GM12892 (cell line): ENCODE data around the gene FAM43A.

Experiments
- DNase-seq: peaks from one replicate; pipeline ENCODE4 v3.0.0; 2011; ENCODE audit not compliant: insufficient read length
- FAIRE-seq: peaks from 2 replicates; lab custom pipeline; 2011; peaks lifted over from hg19 to GRCh38; lab: Jason Lieb, UNC
- POLR2A ChIP-seq: IDR thresholded peaks from 2 replicates; pipeline ENCODE4 v1.6.1; 2011; ENCODE audit warnings: low read depth, low read length, control low read depth
- POLR2AphosphoS5 ChIP-seq: IDR thresholded peaks from 2 replicates; pipeline ENCODE4 v1.6.1; 2011; ENCODE audit warnings: low read depth, low read length, control low read depth
- TAF1 ChIP-seq: IDR thresholded peaks from 2 replicates; pipeline ENCODE4 v1.6.1; 2011; ENCODE audit warnings: low read depth, mild to moderate bottlenecking, control low read depth, low read length, borderline replicate concordance

FAM43A gene

DNA sequence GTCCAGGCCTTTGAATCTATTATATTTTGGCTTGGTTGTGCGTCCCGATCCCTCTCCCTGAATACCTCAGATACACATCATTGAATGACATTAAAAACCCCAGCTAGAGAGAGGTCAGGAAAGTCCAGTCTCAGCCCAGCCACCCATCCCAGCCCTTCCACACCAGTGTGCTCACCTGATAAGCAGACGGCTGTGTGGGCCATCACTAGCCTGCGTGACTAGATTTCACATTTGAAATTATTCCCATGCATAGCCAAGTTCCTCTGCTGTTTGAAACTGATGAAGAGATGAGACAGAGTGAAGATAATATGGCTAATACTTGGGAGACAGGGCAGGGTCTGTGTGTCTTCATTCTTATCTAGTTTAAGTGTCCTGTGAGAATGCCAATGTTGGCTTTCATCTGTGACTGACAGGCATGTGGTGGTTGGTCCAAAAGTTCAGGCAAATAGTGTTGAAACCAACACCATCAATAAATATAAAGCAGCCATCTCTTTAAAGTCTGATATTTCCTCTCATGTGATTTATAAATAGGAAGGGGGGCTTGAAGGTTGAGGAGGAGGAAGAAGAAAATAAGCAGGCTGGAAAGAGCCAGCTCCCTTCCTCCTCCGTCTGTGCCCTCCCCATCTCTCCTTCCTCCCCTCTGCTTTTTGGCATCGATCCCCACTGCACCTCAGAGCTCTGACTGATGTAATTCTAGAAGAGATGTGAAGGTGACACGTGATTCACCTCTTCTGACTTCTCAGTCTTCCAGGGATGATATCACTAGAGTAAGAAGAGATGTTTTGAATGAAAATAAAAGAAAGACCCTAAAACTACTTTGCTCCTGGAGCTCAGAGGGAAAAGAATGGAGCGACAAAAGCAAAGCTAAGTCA, 5.1 kb downstream of the FAM43A start:
- FAIRE-seq (no peak), DNase-seq (no peak)
- TF ChIP-seq POLR2A = no peak
- no peak for TF ChIP-seq POLR2AphosphoS5
- no peak for TF ChIP-seq TAF1

DNA sequence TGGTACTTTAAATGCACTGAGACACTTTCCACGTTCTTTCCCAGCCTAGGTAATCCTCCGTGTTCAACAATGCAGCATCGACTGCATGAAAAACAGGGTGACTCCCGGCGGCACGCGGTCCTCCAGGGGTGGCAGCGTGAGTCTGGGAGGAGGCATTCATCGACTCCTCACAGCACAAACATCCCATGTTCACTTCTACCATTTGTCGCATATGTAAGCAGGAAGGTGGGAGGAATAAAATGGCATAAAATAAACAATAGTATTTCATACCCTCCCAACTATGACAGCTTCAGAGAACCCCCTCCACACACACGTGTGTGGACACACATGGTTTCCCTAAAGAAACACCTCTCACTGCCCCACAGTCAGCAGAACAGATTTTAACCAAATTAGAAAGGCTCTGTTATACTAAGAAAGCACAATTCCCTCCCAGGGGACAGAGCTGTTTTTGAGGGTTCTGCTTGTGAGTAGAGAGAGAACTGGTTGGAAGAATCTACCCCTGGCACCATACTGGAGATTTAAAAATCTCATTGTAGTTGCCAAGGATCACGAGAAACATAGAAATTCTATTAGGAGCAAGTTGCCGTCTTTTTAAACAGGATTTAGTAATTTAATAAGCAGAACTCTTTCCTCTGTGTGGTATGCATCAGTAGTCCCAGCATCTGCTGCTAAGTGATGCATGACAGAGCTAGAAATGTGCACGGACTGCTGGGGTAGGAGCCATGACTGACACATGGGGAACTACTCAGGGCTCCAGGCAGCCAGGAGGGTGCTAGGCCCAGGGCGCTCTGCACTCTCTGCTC, 6.0 kb downstream of the FAM43A start:
- DNase-seq = peak; percentile 68
- peak; percentile 74 for FAIRE-seq

GRCh38 chr3:194696702-194697101, 11.0 kb downstream of the FAM43A start:
- DNase-seq (no peak), FAIRE-seq (no peak)
- TF ChIP-seq TAF1 (no peak), POLR2AphosphoS5 (no peak), POLR2A (no peak)

More for the DNA sequence above, 6.0 kb downstream of the FAM43A start:
- no peak for TF ChIP-seq TAF1
- no peak for TF ChIP-seq POLR2AphosphoS5
- TF ChIP-seq POLR2A = no peak

GRCh38 chr3:194702545-194702944, 16.9 kb downstream of the FAM43A start:
- FAIRE-seq (no peak), DNase-seq (no peak)
- no peak for TF ChIP-seq POLR2AphosphoS5
- TF ChIP-seq POLR2A = no peak
- no peak for TF ChIP-seq TAF1

DNA sequence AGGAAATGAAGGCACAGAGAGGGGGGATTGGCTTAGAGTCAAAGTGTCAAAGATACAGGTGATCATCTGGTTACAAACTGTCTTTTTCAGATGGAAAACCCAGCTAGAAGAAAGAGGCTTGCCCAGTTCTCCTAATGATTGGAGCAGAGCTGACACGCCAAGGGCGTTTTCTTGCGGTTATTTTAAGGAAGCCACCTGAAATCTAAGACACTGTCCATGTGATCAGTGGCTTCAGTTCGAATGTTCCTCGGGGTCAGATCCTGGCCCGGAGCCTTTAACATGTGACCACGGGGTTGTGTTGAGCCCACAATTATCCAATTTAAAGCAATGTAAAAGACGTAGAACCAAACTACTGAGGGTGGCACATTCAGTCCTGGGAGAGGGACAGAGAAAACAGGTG, 19.5 kb downstream of the FAM43A start:
- no peak for TF ChIP-seq POLR2AphosphoS5
- no peak for TF ChIP-seq TAF1
- TF ChIP-seq POLR2A = no peak
- DNase-seq (no peak), FAIRE-seq (no peak)

DNA sequence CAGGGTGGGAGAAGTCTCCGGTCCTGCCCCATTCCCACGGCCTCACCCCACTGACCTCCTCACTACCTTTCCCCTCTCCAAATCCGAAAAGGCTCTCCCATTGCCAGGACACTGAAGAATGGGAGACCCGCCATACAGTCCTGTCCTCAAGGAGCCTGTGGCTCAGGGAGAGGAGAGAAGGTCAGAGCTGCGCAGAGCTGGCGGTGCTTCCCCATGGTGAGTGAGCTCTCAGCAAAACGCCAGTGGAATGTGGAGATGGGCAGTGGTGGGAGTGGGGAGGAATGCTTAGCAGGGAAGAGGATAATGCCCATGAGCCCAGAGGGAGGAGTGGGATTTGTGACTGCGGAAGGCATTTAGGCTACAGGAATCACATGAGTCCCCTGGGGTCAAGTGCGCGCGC, 20.1 kb downstream of the FAM43A start:
- DNase-seq (no peak), FAIRE-seq (no peak)
- no peak for TF ChIP-seq POLR2A
- TF ChIP-seq POLR2AphosphoS5 = no peak
- TF ChIP-seq TAF1 = no peak

DNA sequence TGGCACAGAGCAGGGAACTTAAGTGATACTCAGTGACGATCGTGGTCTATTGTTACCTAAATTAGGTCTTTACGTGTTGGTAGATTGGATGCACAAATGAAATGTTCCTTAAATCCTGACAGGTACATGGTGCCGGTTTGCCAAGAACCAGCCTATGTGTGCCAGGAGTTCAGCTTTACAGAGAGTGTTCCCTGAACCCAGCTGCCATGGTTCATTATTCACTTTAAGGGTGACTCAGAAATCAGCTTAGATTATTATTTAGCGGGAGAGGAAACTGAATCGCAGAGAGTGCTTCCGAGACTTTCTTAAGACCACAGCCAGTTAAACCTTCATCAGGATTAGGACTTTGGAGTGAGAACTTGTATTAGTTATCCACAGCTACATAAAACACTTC, 21.5 kb downstream of the FAM43A start:
- DNase-seq (no peak), FAIRE-seq (no peak)
- no peak for TF ChIP-seq POLR2AphosphoS5
- TF ChIP-seq POLR2A = no peak
- TF ChIP-seq TAF1 = no peak

DNA sequence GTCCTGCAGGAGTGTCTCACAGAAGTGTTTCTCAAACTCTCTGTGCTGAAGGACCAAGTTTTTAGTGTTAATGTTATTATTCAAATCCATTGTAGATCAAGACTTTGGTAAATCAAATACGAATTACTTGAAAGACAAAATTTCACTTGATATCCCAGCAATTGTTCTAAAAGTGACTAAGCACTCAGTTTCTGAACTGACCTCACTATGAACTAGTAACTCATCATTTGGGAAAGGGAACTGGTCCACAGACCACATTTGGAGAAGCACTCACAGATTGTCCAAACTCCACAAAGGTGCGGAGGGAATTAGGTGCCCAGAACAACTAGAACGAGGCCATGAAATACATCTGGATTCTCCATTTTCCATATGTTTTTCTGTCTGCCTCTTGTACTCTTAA, 25.6 kb downstream of the FAM43A start:
- FAIRE-seq = no peak
- TF ChIP-seq POLR2A (no peak), TAF1 (no peak)
- no peak for DNase-seq

DNA sequence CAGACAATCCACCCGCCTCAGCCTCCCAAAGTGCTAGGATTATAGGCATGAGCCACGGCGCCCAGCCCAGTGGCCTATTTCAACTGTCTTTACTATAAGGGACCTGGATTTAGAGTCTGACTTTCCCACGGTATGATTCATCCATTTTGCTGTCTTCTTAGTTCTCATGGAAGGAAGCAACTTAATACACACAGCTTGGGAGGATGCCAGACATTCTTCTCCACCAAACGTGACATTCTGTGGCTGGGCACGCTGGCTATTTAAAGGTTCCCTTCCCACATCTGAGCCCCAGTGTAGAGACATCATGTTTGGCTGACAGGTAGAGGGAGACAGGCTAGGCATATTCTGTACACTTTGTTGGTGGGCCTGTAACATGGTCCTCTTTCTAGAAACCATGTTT, 26.2 kb downstream of the FAM43A start:
- no peak for TF ChIP-seq POLR2A
- no peak for TF ChIP-seq POLR2AphosphoS5
- TF ChIP-seq TAF1 = no peak
- FAIRE-seq (no peak), DNase-seq (no peak)

DNA sequence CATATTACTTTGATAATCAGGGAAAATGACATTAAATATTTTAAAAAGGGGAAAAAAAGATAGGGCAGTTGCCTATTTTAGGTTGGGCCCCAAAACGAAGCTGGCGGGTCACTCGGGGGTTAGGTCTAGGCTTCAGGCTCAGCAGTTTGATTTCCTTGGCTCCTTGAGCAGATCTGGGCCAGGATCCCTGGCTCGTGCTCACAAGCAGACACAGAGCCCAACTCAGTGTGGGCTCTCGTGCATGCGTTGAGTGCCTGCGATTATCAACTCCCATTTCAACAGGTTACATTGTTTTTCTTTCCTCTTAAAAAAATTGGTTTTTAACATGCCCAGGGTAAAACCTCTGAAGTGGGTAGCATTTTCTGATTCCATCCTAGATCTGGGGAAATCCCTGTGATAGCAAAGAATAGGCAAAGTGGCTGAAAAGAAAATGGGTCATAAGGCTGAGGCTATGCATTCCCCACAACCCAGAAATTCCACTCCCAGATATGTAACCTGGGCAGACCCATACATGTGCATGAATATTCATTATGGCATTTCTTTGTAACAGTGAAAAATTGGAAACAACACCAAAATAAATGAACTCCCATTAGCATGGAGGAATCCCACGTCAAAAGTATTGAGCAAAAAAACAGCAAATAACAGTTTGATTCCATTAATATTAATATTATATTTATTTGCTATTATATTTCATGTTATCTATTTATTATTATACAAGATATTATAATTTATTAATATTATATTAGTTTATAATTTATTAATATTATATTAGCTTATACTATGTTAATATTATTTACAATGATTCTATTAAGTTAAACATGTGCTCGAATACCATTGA, 27.8 kb downstream of the FAM43A start:
- DNase-seq (no peak), FAIRE-seq (no peak)
- no peak for TF ChIP-seq POLR2A

DNA sequence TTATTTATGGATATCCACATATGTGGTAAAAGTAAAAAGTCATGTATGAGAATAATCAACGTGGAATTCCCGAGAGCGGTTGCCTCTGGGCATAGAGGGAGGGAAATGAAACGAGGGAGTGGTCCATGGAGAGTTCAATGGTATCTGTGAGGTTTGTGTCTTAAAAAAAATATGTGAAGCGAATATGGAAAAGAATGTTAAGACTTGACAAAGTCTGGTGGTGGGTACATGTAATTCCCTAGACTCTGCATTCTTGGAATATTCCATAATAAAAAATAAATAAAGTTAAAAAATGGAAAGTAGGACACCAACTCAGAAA, 28.4 kb downstream of the FAM43A start:
- no peak for FAIRE-seq
- DNase-seq = no peak
- no peak for TF ChIP-seq POLR2A
- no peak for TF ChIP-seq TAF1
- no peak for TF ChIP-seq POLR2AphosphoS5

GRCh38 chr3:194714564-194714963, 28.9 kb downstream of the FAM43A start:
- FAIRE-seq (no peak), DNase-seq (no peak)
- no peak for TF ChIP-seq POLR2A
- no peak for TF ChIP-seq POLR2AphosphoS5
- TF ChIP-seq TAF1 = no peak
